Lung (tissue), 12 donors: ENCODE results near the gene CEP250. TPM values are rescaled to one million over a fixed set of nuclear protein-coding genes. Genes with fewer than 3 reads are reported as not detected.

Experiments used
- ATAC-seq: fragments of 200-7000 bp; cut with Tn5 transposase; one replicate; pipeline ENCODE4 v1.9.1; 2020; ENCODE audit warnings: moderate number of reproducible peaks; ENCODE audit not compliant: insufficient read depth, low FRiP score
- DNase-seq, 3 donors: peaks; one replicate each; pipeline ENCODE4 v3.0.0-alpha.2; 2013 to 2017
- H3K27ac ChIP-seq, 2 donors: one replicate each; pipeline ENCODE4 v1.5.1; 2013; ENCODE audit warnings: mild to moderate bottlenecking in 2 of 2, moderate library complexity in 2 of 2, control low read depth in 1 of 2, inconsistent platforms in 1 of 2, low read depth in 1 of 2, low read length in 1 of 2
- H3K27me3 ChIP-seq, 3 donors: one replicate each; pipeline ENCODE4 v1.5.1; 2013; ENCODE audit warnings: low read length in 2 of 3; ENCODE audit not compliant: control insufficient read depth in 3 of 3, insufficient read depth in 3 of 3
- H3K36me3 ChIP-seq, 4 donors: one replicate each; pipeline ENCODE4 v1.5.1; 2013; ENCODE audit warnings: low read length in 4 of 4, mild to moderate bottlenecking in 1 of 4, moderate library complexity in 1 of 4; ENCODE audit not compliant: control insufficient read depth in 4 of 4, insufficient read depth in 4 of 4
- H3K4me1 ChIP-seq, 5 donors: one replicate each; pipeline ENCODE4 v1.5.1; 2013; ENCODE audit warnings: low read length in 5 of 5, mild to moderate bottlenecking in 2 of 5, moderate library complexity in 1 of 5; ENCODE audit not compliant: control insufficient read depth in 5 of 5, insufficient read depth in 5 of 5
- H3K4me3 ChIP-seq: one replicate; pipeline ENCODE4 v1.5.1; 2013; ENCODE audit warnings: mild to moderate bottlenecking, control low read depth, moderate library complexity
- H3K9ac ChIP-seq, 2 donors: one replicate each; pipeline ENCODE4 v1.5.1; 2013; ENCODE audit warnings: low read length in 2 of 2, control low read depth in 1 of 2; ENCODE audit not compliant: insufficient read depth in 1 of 2
- H3K9me3 ChIP-seq, 4 donors: one replicate each; pipeline ENCODE4 v1.5.1; 2013; ENCODE audit warnings: low read length in 3 of 4, mild to moderate bottlenecking in 1 of 4, moderate library complexity in 1 of 4; ENCODE audit not compliant: control insufficient read depth in 4 of 4, insufficient read depth in 3 of 4
- WGBS, 2 donors: extraction: QIAGEN DNeasy Blood & Tissue Kit; methylation state at CpG; one replicate each; pipeline ENCODE4 v1.1.7; 2013; 5-methylcytosine and 5-hydroxymethylcytosine counted together
- polyA plus RNA-seq, 2 donors: library from polyadenylated mRNA; stranded (reverse); fragments of 200-250 nt; gene quantifications; one replicate each; pipeline ENCODE4 v1.2.1, GENCODE V29; 2013
- total RNA-seq, 2 donors: library from RNA; depleted of rRNA in 1 of 2; stranded (reverse); fragments of >200 nt in 1 of 2; gene quantifications; one replicate each; pipeline ENCODE4 v1.2.1, GENCODE V29; 2014 to 2021
- TF ChIP-seq, protein P1 (sequence below): IDR thresholded peaks from 2 replicates; pipeline ENCODE4 v1.5.1; 2012; ENCODE audit warnings: mild to moderate bottlenecking; ENCODE audit errors: control extremely low read depth, extremely low read depth
- donor health status: control.
- donor health status: control.
- donor health status: Bipolar disorder and iron deficiency.
- donor health status: healthy.
- donor health status: DM: yes; HTN: yes; CAD: no.

The CEP250 gene
- total and polyA plus RNA-seq, 4 donors: 8.7 to 34.5 (median 19.7) TPM

DNA sequence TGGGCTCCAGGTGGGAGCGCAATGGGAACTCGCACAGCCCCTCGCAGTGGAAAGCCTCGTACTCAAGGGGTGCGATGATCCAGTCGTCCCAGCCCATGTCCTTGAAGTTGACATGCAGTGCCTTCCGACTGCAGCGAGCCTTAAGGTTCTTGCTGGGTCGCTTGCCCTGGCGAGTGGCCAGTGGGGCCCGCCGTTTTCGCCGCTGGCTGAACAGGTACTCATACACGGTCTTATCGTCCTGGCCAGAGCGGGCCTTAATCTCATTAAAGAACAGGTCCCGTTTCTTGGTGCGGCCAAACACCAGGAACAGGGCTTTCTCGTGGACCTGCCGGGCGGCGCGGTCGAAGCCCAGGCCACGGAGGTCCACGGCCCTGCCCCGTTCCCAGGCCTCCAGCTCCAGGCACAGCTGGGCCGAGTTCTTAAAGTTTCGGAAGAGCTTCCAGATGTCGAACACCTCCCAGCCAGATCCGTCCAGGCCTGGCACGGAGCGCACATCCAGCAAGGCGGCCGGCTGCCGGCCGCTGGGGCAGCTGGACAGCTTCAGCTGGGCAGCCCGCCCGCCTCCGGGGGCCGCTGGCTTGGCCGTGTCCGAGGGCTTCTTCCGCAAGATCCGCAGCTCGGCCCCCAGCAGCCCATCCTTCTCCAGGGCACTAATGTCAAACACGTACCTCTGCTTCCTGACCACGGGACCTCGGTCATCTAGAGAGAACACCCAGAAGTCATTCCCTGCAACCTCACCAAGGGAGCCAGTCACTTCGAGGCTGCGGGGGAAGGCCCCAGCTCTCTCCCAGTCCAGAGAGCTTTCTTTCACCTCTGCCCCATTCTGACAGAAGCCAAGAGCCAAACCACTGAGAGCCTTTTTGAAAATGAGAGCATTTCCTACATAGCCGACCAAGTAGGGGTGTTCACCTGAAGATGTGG, 21.1 kb upstream of the CEP250 start:
- peak; percentile 41 to 71 (median 61) for DNase-seq
- no peaks in the 10 kb centered on the region for H3K36me3 ChIP-seq
- WGBS, 2 donors: 84 to 89% methylated on average over 44 to 53 of the region's 53 CpGs
- H3K4me3 ChIP-seq: no peak overlapping the region
- H3K27me3 ChIP-seq: no peaks in the 10 kb centered on the region
- H3K4me1 ChIP-seq: peaks cover 0 to 22% (median 5%) of the 10 kb centered on the region in 5 donors
- TF ChIP-seq, protein P1, sequence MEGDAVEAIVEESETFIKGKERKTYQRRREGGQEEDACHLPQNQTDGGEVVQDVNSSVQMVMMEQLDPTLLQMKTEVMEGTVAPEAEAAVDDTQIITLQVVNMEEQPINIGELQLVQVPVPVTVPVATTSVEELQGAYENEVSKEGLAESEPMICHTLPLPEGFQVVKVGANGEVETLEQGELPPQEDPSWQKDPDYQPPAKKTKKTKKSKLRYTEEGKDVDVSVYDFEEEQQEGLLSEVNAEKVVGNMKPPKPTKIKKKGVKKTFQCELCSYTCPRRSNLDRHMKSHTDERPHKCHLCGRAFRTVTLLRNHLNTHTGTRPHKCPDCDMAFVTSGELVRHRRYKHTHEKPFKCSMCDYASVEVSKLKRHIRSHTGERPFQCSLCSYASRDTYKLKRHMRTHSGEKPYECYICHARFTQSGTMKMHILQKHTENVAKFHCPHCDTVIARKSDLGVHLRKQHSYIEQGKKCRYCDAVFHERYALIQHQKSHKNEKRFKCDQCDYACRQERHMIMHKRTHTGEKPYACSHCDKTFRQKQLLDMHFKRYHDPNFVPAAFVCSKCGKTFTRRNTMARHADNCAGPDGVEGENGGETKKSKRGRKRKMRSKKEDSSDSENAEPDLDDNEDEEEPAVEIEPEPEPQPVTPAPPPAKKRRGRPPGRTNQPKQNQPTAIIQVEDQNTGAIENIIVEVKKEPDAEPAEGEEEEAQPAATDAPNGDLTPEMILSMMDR: no peak
- H3K27ac ChIP-seq: no peak overlapping the region
- H3K9me3 ChIP-seq: no peaks in the 10 kb centered on the region
- H3K9ac ChIP-seq: no peak overlapping the region
- ATAC-seq: no peak

DNA sequence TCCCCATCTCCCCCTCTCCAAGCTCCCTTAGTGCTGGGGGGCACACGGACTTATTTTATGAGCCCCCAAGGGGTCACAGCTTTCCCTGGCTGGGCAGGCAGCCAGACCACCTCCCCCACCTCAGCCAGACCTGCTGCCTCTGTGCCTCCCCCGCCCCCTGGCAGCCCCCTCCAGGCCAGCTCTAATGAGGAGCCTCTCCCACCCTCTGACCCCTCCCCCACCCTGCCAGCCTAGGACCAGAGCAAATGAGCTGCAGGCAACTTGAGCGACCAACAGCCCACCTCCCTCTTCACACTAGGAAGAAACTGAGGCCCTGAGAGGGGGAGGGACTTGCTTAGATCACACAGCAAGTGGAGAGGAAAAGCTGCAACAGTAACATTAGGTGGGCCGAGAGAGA, 19.2 kb upstream of the CEP250 start:
- no peak overlapping the region for H3K9ac ChIP-seq
- H3K36me3 ChIP-seq: no peaks in the 10 kb centered on the region
- ATAC-seq (no peak), DNase-seq (no peak)
- TF ChIP-seq, protein P1: no peak
- WGBS, 2 donors: 87 to 100% methylated on average over 4 of the region's 4 CpGs
- H3K27me3 ChIP-seq: no peaks in the 10 kb centered on the region
- no peak overlapping the region for H3K27ac ChIP-seq
- H3K4me3 ChIP-seq: no peak overlapping the region
- peaks cover 0 to 22% (median 5%) of the 10 kb centered on the region in 5 donors for H3K4me1 ChIP-seq
- no peaks in the 10 kb centered on the region for H3K9me3 ChIP-seq

DNA sequence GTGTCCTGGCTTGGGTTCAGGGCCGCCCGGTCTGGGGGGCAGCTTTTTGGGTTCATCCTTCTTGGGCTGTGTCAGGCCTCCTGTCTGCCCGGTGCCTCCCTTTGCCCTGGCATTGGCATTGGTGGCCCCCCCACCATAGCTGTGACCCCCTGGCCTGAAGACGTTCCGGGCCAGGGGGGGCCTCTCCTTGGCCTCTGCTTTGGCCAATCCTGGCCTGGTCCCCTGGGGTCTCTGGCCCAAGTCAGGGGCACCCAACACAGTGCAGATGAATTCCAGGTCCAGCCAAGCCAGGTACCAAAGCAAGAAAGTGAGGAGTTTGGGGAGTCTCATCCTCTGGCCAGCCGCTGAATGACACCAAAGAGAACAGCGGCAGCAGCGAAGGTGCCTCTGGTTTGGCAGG, 17.8 kb upstream of the CEP250 start:
- peaks cover 0 to 22% (median 5%) of the 10 kb centered on the region in 5 donors for H3K4me1 ChIP-seq
- peak overlapping the region in 1 of 2 donors; percentile 33 for H3K27ac ChIP-seq
- WGBS, 2 donors: 61 to 78% methylated on average over 8 of the region's 8 CpGs
- H3K9me3 ChIP-seq: no peaks in the 10 kb centered on the region
- peak overlapping the region in 1 of 2 donors; percentile 36 for H3K9ac ChIP-seq
- ATAC-seq (no peak), DNase-seq (no peak)
- no peaks in the 10 kb centered on the region for H3K36me3 ChIP-seq
- H3K27me3 ChIP-seq: no peaks in the 10 kb centered on the region
- H3K4me3 ChIP-seq: no peak overlapping the region
- TF ChIP-seq, protein P1: no peak
